ENCODE results near the gene COX7A2. TPM values are rescaled to one million over a fixed set of nuclear protein-coding genes. Genes with fewer than 3 reads are reported as not detected.

COX7A2 gene
- total and polyA plus RNA-seq, 7 experiments from 2014 or later, result 159 to 969 (median 186) TPM

DNA sequence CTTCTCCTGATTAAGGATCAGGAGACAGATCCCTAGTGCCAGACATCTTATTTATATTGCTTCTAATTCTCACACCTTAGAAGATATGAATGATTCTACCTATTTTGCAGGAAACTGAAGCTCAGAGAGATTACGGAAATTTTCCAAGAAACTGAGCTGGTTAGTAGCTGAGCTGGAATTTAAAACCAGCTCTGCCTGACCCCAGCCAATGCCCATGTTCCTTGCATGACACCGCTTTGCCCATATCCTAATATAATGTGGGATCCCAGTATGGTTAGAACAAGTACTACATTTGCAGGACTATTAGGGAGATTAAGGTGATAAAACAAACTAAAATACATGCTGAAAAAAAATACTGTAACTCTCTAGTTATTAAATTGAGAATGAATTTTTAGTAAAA lies 39.1 kb upstream of the COX7A2 start:
- ChIA-PET CTCF (interaction anchor here (1.0 kb wide), 1 partner anchor 39 kb away, joined by 3 read pairs; no protein-coding TSS in a partner anchor), POLR2A (interaction anchor here (0.7 to 1.3 kb wide), 6 partner anchors 39 to 1762 kb away, joined by 3 to 4 read pairs (median 3); partner anchors contain the start of genes EEF1A1 and SENP6)
- H3K4me3 Mint-ChIP-seq, result peak overlapping the region in 5 of 10 donors; percentile 46 to 88 (median 60)
- ATAC-seq, result no peak
- Histone ChIP-seq H3K4me1 (ENCODE audit: control insufficient read depth in 2 of 2, insufficient read depth in 2 of 2, low read length in 2 of 2) (peaks cover 21 to 32% of the 10 kb centered on the region in 2 donors), H3K27ac (ENCODE audit: low read depth, low read length) (peak overlapping the region; percentile 40), H3K27me3 (ENCODE audit: control insufficient read depth in 2 of 2, insufficient read depth in 2 of 2, low read length in 2 of 2) (no peaks in the 10 kb centered on the region), H3K4me3 (ENCODE audit: low read length) (peak overlapping the region; percentile 8), H3K9me3 (ENCODE audit: control insufficient read depth in 2 of 3, low read length in 3 of 3) (no peaks in the 10 kb centered on the region), H3K36me3 (ENCODE audit: control insufficient read depth in 2 of 3, insufficient read depth in 3 of 3, low read length in 3 of 3) (peaks cover 0 to 6% (median 0%) of the 10 kb centered on the region in 3 experiments)
- intact Hi-C loops (cut with micrococcal nuclease), result loop anchor here in 1 of 2 donors (5.0 to 10.0 kb wide), 2 partner anchors 412 to 1830 kb away; partner anchors contain the start of gene CGAS
- peaks cover 0 to 58% (median 53%) of the 10 kb centered on the region in 7 donors for H3K4me1 Mint-ChIP-seq
- H3K36me3 Mint-ChIP-seq, result peaks cover 0 to 19% (median 8%) of the 10 kb centered on the region in 5 donors
- no peaks in the 10 kb centered on the region for H3K9me3 Mint-ChIP-seq
- H3K27ac Mint-ChIP-seq, result peak overlapping the region in 3 of 9 donors; percentile 18 to 68 (median 44)
- DNase-seq, result no peak
- H3K27me3 Mint-ChIP-seq, result no peaks in the 10 kb centered on the region

DNA sequence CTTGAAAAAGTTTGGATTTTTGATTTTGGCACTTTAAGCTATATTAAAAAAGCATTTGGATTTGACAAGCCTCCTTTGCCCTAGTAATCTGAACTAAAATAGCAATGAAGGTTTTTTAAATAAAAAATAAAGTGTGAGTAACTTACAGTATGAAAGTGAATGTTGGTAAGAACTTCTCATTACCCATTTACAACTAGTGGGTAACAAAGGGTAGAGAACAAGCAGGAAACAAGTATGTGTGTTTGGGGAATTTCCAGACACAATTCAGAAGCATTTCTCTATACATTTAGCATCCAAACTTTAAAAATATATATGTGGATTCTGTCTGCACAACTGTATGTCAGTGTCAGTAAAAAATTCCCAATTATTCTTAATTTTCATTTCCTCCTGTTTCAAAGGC lies 38.1 kb upstream of the COX7A2 start:
- Mint-ChIP-seq H3K36me3 (peaks cover 4 to 17% (median 8%) of the 10 kb centered on the region in 5 donors), H3K27ac (peak overlapping the region in 1 of 9 donors; percentile 16), H3K27me3 (no peaks in the 10 kb centered on the region), H3K4me1 (peaks cover 5 to 53% (median 52%) of the 10 kb centered on the region in 7 donors), H3K9me3 (no peaks in the 10 kb centered on the region), H3K4me3 (peak overlapping the region in 5 of 10 donors; percentile 23 to 80 (median 50))
- peaks cover 21 to 33% of the 10 kb centered on the region in 2 donors for H3K4me1 ChIP-seq (ENCODE audit: control insufficient read depth in 2 of 2, insufficient read depth in 2 of 2, low read length in 2 of 2)
- DNase-seq (no peak), ATAC-seq (no peak)
- intact Hi-C loops (cut with micrococcal nuclease), result loop anchor here in 1 of 2 donors (1.0 to 10.0 kb wide), 3 partner anchors 9 to 1829 kb away; partner anchors contain the start of gene CGAS
- H3K4me3 ChIP-seq (ENCODE audit: low read length), result no peak overlapping the region
- peaks cover 0 to 6% (median 0%) of the 10 kb centered on the region in 3 experiments for H3K36me3 ChIP-seq (ENCODE audit: control insufficient read depth in 2 of 3, insufficient read depth in 3 of 3, low read length in 3 of 3)
- H3K9me3 ChIP-seq (ENCODE audit: control insufficient read depth in 2 of 3, low read length in 3 of 3), result no peaks in the 10 kb centered on the region
- ChIA-PET POLR2A (interaction anchor here (0.6 to 1.3 kb wide), 3 partner anchors 10 to 320 kb away, joined by 3 to 4 read pairs (median 3); partner anchors contain the start of gene SENP6), CTCF (interaction anchor here (1.0 kb wide), 1 partner anchor 19 kb away, joined by 3 read pairs; no protein-coding TSS in a partner anchor)
- peak overlapping the region; percentile 8 for H3K27ac ChIP-seq (ENCODE audit: low read depth, low read length)
- no peaks in the 10 kb centered on the region for H3K27me3 ChIP-seq (ENCODE audit: control insufficient read depth in 2 of 2, insufficient read depth in 2 of 2, low read length in 2 of 2)

DNA sequence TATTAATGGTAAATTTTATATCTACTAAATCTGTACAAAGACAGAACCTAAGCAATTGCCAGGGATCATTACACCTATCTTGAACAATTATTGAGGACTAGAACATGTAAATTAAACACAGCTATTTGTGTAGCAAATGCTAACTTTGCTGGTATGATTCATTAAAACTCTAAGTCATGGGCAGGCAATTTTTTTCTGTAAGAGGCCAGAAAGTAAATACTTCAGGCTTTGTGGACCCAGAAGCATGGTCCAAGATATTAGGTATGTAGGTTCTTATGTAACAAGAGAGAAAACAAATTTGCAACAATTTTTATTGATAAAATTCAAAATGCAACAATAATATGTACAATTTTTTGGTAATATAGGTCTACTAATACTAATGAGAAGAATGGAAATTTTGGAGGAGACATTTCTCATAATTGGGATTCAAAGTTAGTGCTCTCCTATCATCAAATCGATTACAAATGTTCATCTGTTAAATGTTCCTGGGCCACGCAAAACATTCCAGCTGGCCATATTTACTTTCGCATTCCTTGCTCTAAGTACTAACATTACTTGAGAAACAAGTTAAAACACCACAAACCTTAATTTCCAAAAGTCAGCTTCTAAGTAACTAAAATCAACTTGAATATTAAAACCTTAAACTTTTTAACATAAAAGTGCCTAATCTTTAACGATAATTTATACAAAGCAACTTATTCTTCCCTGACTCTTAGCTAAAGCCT lies 36.7 kb upstream of the COX7A2 start:
- Mint-ChIP-seq H3K4me3 (peak overlapping the region in 6 of 10 donors; percentile 2 to 38 (median 15)), H3K36me3 (peaks cover 7 to 27% (median 8%) of the 10 kb centered on the region in 5 donors), H3K4me1 (peaks cover 19 to 60% (median 59%) of the 10 kb centered on the region in 7 donors), H3K9me3 (peaks cover 0 to under 1% (median 0%) of the 10 kb centered on the region in 11 donors), H3K27ac (peak overlapping the region in 2 of 9 donors; percentile 15 to 52), H3K27me3 (no peaks in the 10 kb centered on the region)
- H3K27me3 ChIP-seq (ENCODE audit: control insufficient read depth in 2 of 2, insufficient read depth in 2 of 2, low read length in 2 of 2), result no peaks in the 10 kb centered on the region
- peaks cover 0 to 6% (median 0%) of the 10 kb centered on the region in 3 experiments for H3K36me3 ChIP-seq (ENCODE audit: control insufficient read depth in 2 of 3, insufficient read depth in 3 of 3, low read length in 3 of 3)
- no peak for ATAC-seq
- no peak overlapping the region for H3K4me3 ChIP-seq (ENCODE audit: low read length)
- CTCF ChIA-PET, result interaction anchor here (1.9 kb wide), 1 partner anchor 249 kb away, joined by 4 read pairs; no protein-coding TSS in a partner anchor
- intact Hi-C loops (cut with micrococcal nuclease), result loop anchor here (1.0 to 10.0 kb wide), 3 partner anchors 10 to 1828 kb away; partner anchors contain the start of gene CGAS (in 1 of the 2)
- no peaks in the 10 kb centered on the region for H3K9me3 ChIP-seq (ENCODE audit: control insufficient read depth in 2 of 3, low read length in 3 of 3)
- H3K4me1 ChIP-seq (ENCODE audit: control insufficient read depth in 2 of 2, insufficient read depth in 2 of 2, low read length in 2 of 2), result peaks cover 22 to 39% of the 10 kb centered on the region in 2 donors
- H3K27ac ChIP-seq (ENCODE audit: low read depth, low read length), result no peak overlapping the region
- POLR2A ChIA-PET, result interaction anchor here (0.5 to 2.0 kb wide), 4 partner anchors 10 to 37 kb away, joined by 3 to 8 read pairs (median 4); partner anchors contain the start of gene COX7A2
- no peak for DNase-seq

- DNase-seq (no peak), ATAC-seq (no peak)
- H3K36me3 Mint-ChIP-seq, result peaks cover 8 to 32% (median 14%) of the 10 kb centered on the region in 5 donors
- CTCF ChIA-PET, result interaction anchor here (0.6 to 1.9 kb wide), 2 partner anchors 250 to 1504 kb away, joined by 3 to 4 read pairs; no protein-coding TSS in a partner anchor
- H3K4me1 Mint-ChIP-seq, result peaks cover 27 to 68% (median 64%) of the 10 kb centered on the region in 7 donors
- H3K9me3 Mint-ChIP-seq, result peaks cover 0 to 4% (median 0%) of the 10 kb centered on the region in 11 donors
- Histone ChIP-seq H3K27ac (ENCODE audit: low read depth, low read length) (no peak overlapping the region), H3K9me3 (ENCODE audit: control insufficient read depth in 2 of 3, low read length in 3 of 3) (no peaks in the 10 kb centered on the region), H3K4me1 (ENCODE audit: control insufficient read depth in 2 of 2, insufficient read depth in 2 of 2, low read length in 2 of 2) (peaks cover 27 to 39% of the 10 kb centered on the region in 2 donors), H3K27me3 (ENCODE audit: control insufficient read depth in 2 of 2, insufficient read depth in 2 of 2, low read length in 2 of 2) (no peaks in the 10 kb centered on the region), H3K4me3 (ENCODE audit: low read length) (no peak overlapping the region), H3K36me3 (ENCODE audit: control insufficient read depth in 2 of 3, insufficient read depth in 3 of 3, low read length in 3 of 3) (peaks cover 0 to 4% (median 0%) of the 10 kb centered on the region in 3 experiments)
- intact Hi-C loops (cut with micrococcal nuclease), result no loop called here
- no peaks in the 10 kb centered on the region for H3K27me3 Mint-ChIP-seq
- peak overlapping the region in 4 of 10 donors; percentile 2 to 60 (median 12) for H3K4me3 Mint-ChIP-seq
- H3K27ac Mint-ChIP-seq, result peak overlapping the region in 3 of 9 donors; percentile 40 to 54 (median 52)
- POLR2A ChIA-PET, result interaction anchor here (1.6 to 2.0 kb wide), 2 partner anchors 29 to 36 kb away, joined by 3 to 8 read pairs; partner anchors contain the start of gene COX7A2
These were observed 35.8 kb upstream of the COX7A2 start for GRCh38 chr6:75279418-75279817.

GRCh38 chr6:75278474-75279077 lies 35.0 kb upstream of the COX7A2 start:
- no peaks in the 10 kb centered on the region for H3K36me3 ChIP-seq (ENCODE audit: control insufficient read depth in 2 of 3, insufficient read depth in 3 of 3, low read length in 3 of 3)
- peak; percentile 34 for ATAC-seq
- H3K4me1 ChIP-seq (ENCODE audit: control insufficient read depth in 2 of 2, insufficient read depth in 2 of 2, low read length in 2 of 2), result peaks cover 29 to 39% of the 10 kb centered on the region in 2 donors
- H3K27ac ChIP-seq (ENCODE audit: low read depth, low read length), result no peak overlapping the region
- CTCF ChIA-PET, result interaction anchor here (0.6 to 1.9 kb wide), 2 partner anchors 251 to 1504 kb away, joined by 3 to 4 read pairs; no protein-coding TSS in a partner anchor
- Mint-ChIP-seq H3K27me3 (no peaks in the 10 kb centered on the region), H3K36me3 (peaks cover 8 to 40% (median 21%) of the 10 kb centered on the region in 5 donors), H3K4me1 (peaks cover 35 to 76% (median 72%) of the 10 kb centered on the region in 7 donors), H3K9me3 (peaks cover 0 to 4% (median 0%) of the 10 kb centered on the region in 11 donors), H3K27ac (peak overlapping the region in 4 of 9 donors; percentile 2 to 4 (median 3)), H3K4me3 (peak overlapping the region in 8 of 10 donors; percentile 1 to 64 (median 12))
- no peaks in the 10 kb centered on the region for H3K27me3 ChIP-seq (ENCODE audit: control insufficient read depth in 2 of 2, insufficient read depth in 2 of 2, low read length in 2 of 2)
- POLR2A ChIA-PET, result interaction anchor here (0.7 to 2.0 kb wide), 2 partner anchors 35 to 37 kb away, joined by 3 to 8 read pairs; partner anchors contain the start of gene COX7A2
- H3K9me3 ChIP-seq (ENCODE audit: control insufficient read depth in 2 of 3, low read length in 3 of 3), result no peaks in the 10 kb centered on the region
- intact Hi-C loops (cut with micrococcal nuclease), result no loop called here
- H3K4me3 ChIP-seq (ENCODE audit: low read length), result no peak overlapping the region
- DNase-seq, result no peak
